ENCODE results near the gene BMP8B.

DNA sequence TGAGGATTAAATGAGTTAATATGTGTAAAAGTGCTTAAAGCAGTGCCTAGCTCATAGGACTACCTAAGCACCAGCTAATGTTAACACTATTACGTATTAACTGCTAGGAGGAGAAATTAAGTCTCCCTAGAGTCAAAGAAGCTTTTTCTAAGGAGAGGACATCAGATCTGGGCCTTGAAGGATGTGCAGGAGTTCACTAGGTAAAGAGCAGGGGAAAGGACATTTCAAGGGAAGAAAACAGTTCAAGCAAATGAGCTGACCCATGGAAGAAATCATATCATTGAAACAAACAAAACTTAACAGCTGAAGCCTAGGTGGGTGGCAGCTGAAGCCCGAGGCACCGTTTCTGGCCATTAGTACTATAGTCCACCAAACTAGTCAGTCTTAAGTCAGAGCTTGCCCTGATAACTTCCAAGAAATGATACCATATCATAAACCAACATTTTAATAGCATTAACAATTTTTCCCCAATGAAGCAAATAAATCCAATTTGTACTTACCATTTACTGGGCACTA, 48.0 kb upstream of the BMP8B start:
- TF ChIP-seq, protein P1, sequence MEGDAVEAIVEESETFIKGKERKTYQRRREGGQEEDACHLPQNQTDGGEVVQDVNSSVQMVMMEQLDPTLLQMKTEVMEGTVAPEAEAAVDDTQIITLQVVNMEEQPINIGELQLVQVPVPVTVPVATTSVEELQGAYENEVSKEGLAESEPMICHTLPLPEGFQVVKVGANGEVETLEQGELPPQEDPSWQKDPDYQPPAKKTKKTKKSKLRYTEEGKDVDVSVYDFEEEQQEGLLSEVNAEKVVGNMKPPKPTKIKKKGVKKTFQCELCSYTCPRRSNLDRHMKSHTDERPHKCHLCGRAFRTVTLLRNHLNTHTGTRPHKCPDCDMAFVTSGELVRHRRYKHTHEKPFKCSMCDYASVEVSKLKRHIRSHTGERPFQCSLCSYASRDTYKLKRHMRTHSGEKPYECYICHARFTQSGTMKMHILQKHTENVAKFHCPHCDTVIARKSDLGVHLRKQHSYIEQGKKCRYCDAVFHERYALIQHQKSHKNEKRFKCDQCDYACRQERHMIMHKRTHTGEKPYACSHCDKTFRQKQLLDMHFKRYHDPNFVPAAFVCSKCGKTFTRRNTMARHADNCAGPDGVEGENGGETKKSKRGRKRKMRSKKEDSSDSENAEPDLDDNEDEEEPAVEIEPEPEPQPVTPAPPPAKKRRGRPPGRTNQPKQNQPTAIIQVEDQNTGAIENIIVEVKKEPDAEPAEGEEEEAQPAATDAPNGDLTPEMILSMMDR (IDR thresholded peaks at IDR 0.05) = no peak
- no peak for TF ChIP-seq NRF1 (IDR thresholded peaks at IDR 0.05; ENCODE audit: low read depth, low read length)
